Tibial artery (tissue), 4 donors: Measurements from ENCODE around the gene ANKIB1.

Source experiments
- DNase-seq, 2 donors: peaks; one replicate each; pipeline ENCODE4 v3.0.0-alpha.2; 2019
- H3K27ac ChIP-seq, 2 donors: fragments of 200-600 bp; sonication (generic) in 1 of 2; 1 replicate in 1 of 2; 2 replicates in 1 of 2; pipeline ENCODE4 v1.5.1; 2018 to 2019; ENCODE audit warnings: mild to moderate bottlenecking in 1 of 2
- H3K27me3 ChIP-seq, 2 donors: fragments of 200-600 bp; sonication (generic) in 1 of 2; one replicate each; pipeline versions ENCODE4 v1.5.1 to v1.6.0; 2016 to 2019
- H3K36me3 ChIP-seq, 3 donors: fragments of 200-600 bp; sonication (generic) in 2 of 3; one replicate each; pipeline ENCODE4 v1.5.1; 2016 to 2019; ENCODE audit warnings: mild to moderate bottlenecking in 2 of 3
- H3K4me1 ChIP-seq, 4 donors: fragments of 200-600 bp; sonication (generic) in 2 of 4; 1 replicate in 3 of 4; 2 replicates in 1 of 4; pipeline ENCODE4 v1.5.1; 2016 to 2019
- H3K4me3 ChIP-seq, 2 donors: fragments of 200-600 bp; sonication (generic) in 1 of 2; 1 replicate in 1 of 2; 2 replicates in 1 of 2; pipeline ENCODE4 v1.5.1; 2018 to 2019; ENCODE audit warnings: mild to moderate bottlenecking in 2 of 2
- H3K9me3 ChIP-seq, 3 donors: fragments of 200-600 bp; sonication (generic) in 1 of 3; one replicate each; pipeline ENCODE4 v1.5.1; 2016 to 2019
- intact Hi-C: fragments of 100-400 bp; cut with DNase I; formaldehyde crosslinking; loops from one replicate; pipeline ENCODE4 v1.15.0; 2023; ENCODE audit warnings: low total_unique reads
- TF ChIP-seq, protein P1 (sequence below), 2 experiments: fragments of 200-600 bp in 1 of 2; fragments of 450-650 bp in 1 of 2; IDR thresholded peaks; one replicate each; pipeline ENCODE4 v1.5.1; 2017 to 2019; ENCODE audit warnings: antibody characterized with exemption in 2 of 2, mild to moderate bottlenecking in 1 of 2, moderate library complexity in 1 of 2

The ANKIB1 gene

GRCh38 chr7:92255308-92255707 is 9.5 kb downstream of the ANKIB1 start:
- H3K36me3 ChIP-seq, result peaks cover 0 to 3% (median 0%) of the 10 kb centered on the region in 3 donors
- H3K4me1 ChIP-seq, result peaks cover 0 to 26% (median 11%) of the 10 kb centered on the region in 4 donors
- peak; percentile 43 to 69 for DNase-seq
- peak overlapping the region; percentile 66 for H3K27ac ChIP-seq
- no peaks in the 10 kb centered on the region for H3K27me3 ChIP-seq
- intact Hi-C loops, result loop anchor here (5.0 kb wide), 1 partner anchor 37 kb away; no protein-coding TSS in a partner anchor
- peak overlapping the region; percentile 18 to 34 for H3K4me3 ChIP-seq
- H3K9me3 ChIP-seq, result no peaks in the 10 kb centered on the region
- TF ChIP-seq, protein P1, sequence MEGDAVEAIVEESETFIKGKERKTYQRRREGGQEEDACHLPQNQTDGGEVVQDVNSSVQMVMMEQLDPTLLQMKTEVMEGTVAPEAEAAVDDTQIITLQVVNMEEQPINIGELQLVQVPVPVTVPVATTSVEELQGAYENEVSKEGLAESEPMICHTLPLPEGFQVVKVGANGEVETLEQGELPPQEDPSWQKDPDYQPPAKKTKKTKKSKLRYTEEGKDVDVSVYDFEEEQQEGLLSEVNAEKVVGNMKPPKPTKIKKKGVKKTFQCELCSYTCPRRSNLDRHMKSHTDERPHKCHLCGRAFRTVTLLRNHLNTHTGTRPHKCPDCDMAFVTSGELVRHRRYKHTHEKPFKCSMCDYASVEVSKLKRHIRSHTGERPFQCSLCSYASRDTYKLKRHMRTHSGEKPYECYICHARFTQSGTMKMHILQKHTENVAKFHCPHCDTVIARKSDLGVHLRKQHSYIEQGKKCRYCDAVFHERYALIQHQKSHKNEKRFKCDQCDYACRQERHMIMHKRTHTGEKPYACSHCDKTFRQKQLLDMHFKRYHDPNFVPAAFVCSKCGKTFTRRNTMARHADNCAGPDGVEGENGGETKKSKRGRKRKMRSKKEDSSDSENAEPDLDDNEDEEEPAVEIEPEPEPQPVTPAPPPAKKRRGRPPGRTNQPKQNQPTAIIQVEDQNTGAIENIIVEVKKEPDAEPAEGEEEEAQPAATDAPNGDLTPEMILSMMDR (IDR thresholded peaks at IDR 0.05), result no peak

DNA sequence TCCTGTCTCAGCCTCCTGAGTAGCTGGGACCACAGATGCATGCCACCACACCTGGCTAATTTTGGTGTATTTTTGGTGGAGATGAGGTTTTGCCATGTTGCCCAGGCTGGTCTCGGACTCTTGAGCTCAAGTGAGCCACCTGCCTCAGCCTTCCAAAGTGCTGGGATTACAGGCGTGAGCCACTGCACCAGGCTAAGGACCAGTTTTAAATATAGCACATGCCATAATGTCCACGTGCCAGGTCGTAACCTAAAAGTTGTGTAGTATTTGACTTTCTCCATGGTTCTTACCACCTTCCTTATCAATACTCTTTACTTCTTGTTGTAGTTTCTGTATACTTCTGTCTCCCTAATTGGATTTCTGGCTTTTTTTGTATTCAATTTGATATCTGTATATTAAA is 13.3 kb downstream of the ANKIB1 start:
- Histone ChIP-seq H3K9me3 (no peaks in the 10 kb centered on the region), H3K27me3 (no peaks in the 10 kb centered on the region), H3K36me3 (peaks cover 0 to 5% (median 0%) of the 10 kb centered on the region in 3 donors), H3K4me1 (peaks cover 0 to 20% (median 7%) of the 10 kb centered on the region in 4 donors), H3K27ac (no peak overlapping the region), H3K4me3 (no peak overlapping the region)
- DNase-seq, result no peak
- TF ChIP-seq, protein P1 (IDR thresholded peaks at IDR 0.05), result no peak
- intact Hi-C loops, result loop anchor here (5.0 kb wide), 1 partner anchor 33 kb away; no protein-coding TSS in a partner anchor

GRCh38 chr7:92259610-92260247 is 14.0 kb downstream of the ANKIB1 start:
- intact Hi-C loops, result loop anchor here (5.0 kb wide), 1 partner anchor 33 kb away; no protein-coding TSS in a partner anchor

DNA sequence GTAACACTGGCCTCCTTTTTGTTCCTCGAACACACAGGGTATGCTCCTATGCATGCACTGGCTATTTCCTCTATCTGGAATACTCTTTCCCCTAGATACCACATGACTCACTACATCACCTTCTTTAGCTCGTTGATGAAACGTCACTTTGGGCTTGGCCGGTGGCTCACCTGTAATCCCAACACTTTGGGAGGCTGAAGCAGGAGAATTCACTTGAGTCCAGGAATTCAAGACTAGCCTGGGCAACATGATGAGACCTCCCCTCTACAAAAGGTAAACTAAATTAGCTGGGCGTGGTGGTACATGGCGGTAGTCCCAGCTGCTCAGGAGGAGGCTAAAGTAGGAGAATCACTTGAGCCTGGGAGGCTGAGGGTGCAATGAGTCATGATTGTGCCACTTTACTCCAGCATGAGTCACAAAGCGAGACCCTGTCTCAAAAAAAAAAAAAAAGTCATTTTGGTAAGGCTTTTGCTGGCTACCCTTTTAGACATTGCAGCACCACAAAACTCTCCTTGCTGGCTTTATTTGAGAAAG is 14.5 kb downstream of the ANKIB1 start:
- no peak for DNase-seq
- no peaks in the 10 kb centered on the region for H3K9me3 ChIP-seq
- TF ChIP-seq, protein P1 (IDR thresholded peaks at IDR 0.05), result no peak
- no peak overlapping the region for H3K27ac ChIP-seq
- H3K27me3 ChIP-seq, result no peaks in the 10 kb centered on the region
- no peak overlapping the region for H3K4me3 ChIP-seq
- H3K4me1 ChIP-seq, result peaks cover 0 to 10% (median 5%) of the 10 kb centered on the region in 4 donors
- peaks cover 0 to 5% (median 0%) of the 10 kb centered on the region in 3 donors for H3K36me3 ChIP-seq
- intact Hi-C loops, result no loop called here

More at GRCh38 chr7:92259610-92260247, 14.0 kb downstream of the ANKIB1 start:
- Histone ChIP-seq H3K36me3 (peaks cover 0 to 5% (median 0%) of the 10 kb centered on the region in 3 donors), H3K9me3 (no peaks in the 10 kb centered on the region), H3K4me3 (no peak overlapping the region), H3K27me3 (no peaks in the 10 kb centered on the region), H3K4me1 (peaks cover 0 to 14% (median 6%) of the 10 kb centered on the region in 4 donors), H3K27ac (no peak overlapping the region)
- TF ChIP-seq, protein P1 (IDR thresholded peaks at IDR 0.05), result no peak
- DNase-seq, result no peak

DNA sequence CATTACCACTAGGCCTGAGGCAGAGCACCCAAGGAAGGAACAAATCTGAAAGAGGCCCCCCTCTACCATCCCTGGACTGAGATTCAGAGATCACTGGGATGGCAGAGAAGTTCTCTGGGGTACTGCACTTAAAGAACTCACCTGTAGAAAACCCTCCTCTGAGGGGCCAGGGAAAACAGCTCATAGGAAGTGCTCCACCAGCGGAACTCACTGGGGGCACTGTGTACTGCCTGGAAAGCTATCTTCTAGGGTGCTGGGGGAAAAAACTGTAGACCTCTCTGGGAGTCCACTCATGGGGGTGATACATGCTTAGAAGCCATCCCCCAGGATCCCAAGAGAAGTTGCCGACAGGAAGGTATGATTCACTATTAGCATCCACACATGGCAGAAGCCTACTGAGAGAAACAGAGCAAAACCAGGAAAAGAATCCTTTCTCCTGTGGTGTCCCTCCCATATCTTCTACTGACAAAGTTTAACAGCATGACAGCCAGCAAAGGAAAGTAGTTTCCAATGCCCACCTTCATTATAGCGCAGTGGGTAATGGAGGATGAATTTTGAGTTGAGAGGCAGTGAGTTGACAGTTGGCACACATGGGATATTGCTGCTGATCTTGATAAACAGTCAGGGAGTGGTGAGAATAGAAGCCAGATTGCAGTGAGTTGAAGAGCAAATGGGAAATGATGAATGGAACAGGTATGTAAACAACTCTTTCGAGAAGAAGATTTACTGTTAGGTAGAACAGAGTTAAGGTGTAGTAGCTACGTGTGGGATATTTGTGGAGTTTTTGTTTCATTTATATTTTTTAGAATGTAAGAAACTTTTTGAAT is 20.9 kb downstream of the ANKIB1 start:
- TF ChIP-seq, protein P1 (IDR thresholded peaks at IDR 0.05), result no peak
- Histone ChIP-seq H3K36me3 (no peaks in the 10 kb centered on the region), H3K4me1 (no peaks in the 10 kb centered on the region), H3K9me3 (no peaks in the 10 kb centered on the region), H3K27ac (no peak overlapping the region), H3K27me3 (no peaks in the 10 kb centered on the region), H3K4me3 (no peak overlapping the region)
- no peak for DNase-seq
- intact Hi-C loops, result no loop called here
